GM18867 (cell line): ENCODE results near the gene HMX2.

Experiments used
- ATAC-seq: cut with Tn5 transposase; IDR thresholded peaks from one replicate; pipeline ENCODE4 v1.9.1; 2021; ENCODE audit warnings: mild to moderate bottlenecking, moderate library complexity; ENCODE audit not compliant: unreplicated experiment

The HMX2 gene

GRCh38 chr10:123180101-123181090, 32.5 kb downstream of the HMX2 start:
- no peak for ATAC-seq

- ATAC-seq: no peak
These were observed 35.8 kb downstream of the HMX2 start for GRCh38 chr10:123183724-123184123.

DNA sequence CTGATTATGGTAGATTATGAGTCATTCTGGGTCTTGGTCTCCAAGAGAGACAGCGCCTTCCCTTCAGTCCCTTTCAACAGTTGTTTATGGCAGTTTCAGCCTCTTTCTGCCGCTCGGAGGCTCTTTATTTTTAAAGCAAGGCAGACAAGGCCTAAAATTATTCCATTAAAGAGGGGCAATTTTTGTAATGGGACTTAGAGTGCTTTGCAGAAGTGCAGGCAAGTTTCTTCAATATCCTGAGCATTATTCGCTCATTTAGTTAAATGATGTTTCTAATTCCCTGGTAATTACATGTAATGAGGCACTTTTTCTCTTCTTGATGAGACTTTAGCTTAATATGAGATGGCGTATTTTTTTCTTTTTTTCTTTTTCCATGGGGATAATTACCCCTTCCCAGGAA, 39.8 kb downstream of the HMX2 start:
- no peak for ATAC-seq

DNA sequence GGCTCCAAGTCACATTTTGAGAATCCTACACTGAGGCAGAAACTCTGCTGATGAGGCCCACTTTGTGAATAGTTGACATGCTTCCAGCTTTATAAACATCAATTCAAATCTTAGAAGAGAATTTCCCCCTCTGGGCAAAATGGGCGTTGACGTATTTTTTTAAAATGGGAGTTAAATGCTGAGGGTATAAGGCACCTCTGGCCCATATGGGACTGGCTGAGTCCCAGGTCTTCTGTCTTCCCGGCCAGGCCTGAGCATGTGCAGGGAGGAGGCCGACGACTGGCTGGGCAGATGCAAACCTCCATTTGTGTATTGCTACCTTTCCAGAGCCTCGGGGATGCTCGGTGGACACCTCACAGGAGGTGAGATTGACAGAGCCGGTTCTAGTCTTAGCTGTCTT, 44.0 kb downstream of the HMX2 start:
- no peak for ATAC-seq

DNA sequence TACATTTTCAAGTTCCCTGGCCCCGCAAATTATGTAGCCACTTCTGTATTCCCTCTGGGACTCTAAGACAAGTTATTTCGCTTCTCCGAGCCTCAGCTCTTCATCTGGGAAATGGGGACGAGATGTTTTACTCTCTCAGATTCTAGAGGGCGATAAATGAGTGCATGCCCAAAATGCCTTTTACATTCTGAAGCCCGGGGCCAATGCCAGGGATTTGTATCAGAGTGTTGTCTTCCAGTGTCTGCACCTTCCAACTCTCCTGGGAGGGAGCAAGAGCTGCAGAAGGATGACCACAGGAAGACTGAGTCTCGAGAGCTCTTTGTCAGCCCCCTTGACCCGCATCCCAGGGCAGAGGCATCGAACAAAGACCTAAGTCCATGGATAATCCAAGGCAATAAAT, 46.1 kb downstream of the HMX2 start:
- ATAC-seq: no peak
